Erythroblast (primary cell): ENCODE results near the gene SLC22A4.

Experiments used
- DNase-seq, 2 experiments: peaks; one replicate each; lab custom pipeline; 2025; lab: John Stamatoyannopoulos, UW
- GATA1 ChIP-seq: IDR thresholded peaks from 2 replicates; pipeline ENCODE4 v1.6.1; 2011; ENCODE audit warnings: low read depth, mild to moderate bottlenecking, control low read depth, low read length, moderate library complexity
- POLR2A ChIP-seq: IDR thresholded peaks from 2 replicates; pipeline ENCODE4 v1.6.1; 2011; ENCODE audit warnings: mild to moderate bottlenecking, low read length

The SLC22A4 gene

DNA sequence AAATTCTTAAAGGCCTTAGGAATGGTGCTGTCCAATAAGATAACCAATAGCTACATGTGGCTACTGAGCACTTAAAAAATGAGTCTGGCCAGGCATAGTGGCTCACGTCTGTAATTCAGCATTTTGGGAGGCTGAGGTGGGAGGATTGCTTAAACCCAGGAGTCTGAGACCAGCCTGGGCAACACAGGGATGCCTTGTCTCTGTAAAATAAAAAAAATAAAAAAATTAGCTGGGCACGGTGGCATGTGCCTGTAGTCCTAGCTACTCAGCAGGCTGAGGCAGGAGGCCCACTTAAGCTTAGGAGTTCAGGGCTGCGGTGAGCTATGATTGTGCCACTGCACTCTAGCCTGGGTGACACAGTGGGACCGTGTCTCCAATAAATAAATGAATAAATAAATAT, 74.0 kb downstream of the SLC22A4 start:
- TF ChIP-seq POLR2A (no peak), GATA1 (no peak)
- DNase-seq, result no peak

DNA sequence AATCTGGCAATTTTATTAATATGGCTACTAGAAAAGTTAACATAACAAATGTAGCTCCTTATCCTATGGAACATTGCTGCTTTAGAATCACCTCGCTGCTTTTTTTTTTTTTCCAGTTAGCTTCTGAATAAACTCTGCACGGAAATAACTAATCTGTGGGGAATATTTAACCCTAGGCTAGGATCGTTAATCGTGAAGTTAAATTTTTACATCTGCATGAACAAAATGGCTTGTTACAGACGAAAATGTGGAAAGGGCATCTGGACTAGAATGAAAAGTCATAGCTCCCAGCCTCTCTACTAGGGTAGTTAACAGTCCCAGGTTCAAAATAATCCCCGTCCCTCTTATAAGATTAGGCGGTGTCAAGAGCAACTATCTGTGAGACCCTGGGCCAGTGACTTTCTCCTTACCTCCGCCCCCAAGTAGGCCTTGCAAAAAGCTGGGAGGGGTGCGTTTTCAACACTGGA, 74.8 kb downstream of the SLC22A4 start:
- no peak for TF ChIP-seq POLR2A
- TF ChIP-seq GATA1, result no peak
- DNase-seq, result no peak

DNA sequence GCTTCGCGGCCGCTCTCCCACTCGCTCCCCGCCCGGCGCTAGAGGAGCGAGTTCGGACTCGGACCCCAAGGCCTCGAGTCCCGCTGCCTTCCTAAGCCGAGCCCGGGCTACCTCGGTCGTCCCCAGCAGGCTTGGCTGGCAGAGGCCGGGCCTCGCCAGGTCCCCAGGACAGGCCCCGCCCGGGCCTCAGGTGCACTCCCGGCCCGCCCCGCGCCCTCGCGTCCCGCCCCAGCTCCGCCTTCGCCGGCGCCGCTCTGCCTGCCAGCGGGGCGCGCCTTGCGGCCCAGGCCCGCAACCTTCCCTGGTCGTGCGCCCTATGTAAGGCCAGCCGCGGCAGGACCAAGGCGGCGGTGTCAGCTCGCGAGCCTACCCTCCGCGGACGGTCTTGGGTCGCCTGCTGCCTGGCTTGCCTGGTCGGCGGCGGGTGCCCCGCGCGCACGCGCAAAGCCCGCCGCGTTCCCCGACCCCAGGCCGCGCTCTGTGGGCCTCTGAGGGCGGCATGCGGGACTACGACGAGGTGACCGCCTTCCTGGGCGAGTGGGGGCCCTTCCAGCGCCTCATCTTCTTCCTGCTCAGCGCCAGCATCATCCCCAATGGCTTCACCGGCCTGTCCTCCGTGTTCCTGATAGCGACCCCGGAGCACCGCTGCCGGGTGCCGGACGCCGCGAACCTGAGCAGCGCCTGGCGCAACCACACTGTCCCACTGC, 75.4 kb downstream of the SLC22A4 start, which contains the start of gene SLC22A5:
Gene SLC22A5 (plus strand): TSS at position 237 of the 707 bp plus-strand sequence. CDS start 263 bp downstream, at position 500.
- peak; percentile 79 to 82 for DNase-seq
- TF ChIP-seq POLR2A (peak; percentile 66), GATA1 (no peak)

DNA sequence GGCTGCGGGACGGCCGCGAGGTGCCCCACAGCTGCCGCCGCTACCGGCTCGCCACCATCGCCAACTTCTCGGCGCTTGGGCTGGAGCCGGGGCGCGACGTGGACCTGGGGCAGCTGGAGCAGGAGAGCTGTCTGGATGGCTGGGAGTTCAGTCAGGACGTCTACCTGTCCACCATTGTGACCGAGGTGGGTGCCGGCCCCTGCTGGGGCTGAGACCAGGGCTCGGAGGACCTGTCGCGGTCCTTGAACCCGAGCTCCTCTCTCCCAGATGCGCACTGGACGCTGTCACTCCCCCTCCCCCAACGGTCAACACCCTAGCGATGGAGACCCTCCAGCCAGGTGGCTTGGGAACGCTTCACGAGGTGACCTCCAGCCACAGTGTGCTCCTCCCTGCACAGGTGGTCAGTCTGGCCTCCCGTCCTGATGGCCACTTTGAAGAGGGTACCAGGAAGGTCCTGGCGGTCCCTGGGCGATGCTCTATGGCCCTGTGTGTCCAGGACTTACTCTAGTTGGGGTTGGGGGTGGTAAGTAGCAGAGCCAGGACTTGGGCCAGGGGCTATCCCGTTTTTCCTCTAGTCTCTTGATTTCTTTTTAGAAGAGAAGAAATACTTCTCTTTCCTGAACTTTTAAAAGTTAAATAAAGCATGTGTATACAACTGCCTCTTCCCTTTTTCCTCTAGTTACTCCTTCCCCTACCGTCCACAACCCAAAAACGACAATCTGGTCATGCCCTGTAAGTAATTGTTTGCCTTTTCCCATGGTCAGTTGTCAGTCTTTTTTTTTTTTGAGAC, 76.2 kb downstream of the SLC22A4 start:
- DNase-seq, result no peak
- no peak for TF ChIP-seq GATA1
- no peak for TF ChIP-seq POLR2A

DNA sequence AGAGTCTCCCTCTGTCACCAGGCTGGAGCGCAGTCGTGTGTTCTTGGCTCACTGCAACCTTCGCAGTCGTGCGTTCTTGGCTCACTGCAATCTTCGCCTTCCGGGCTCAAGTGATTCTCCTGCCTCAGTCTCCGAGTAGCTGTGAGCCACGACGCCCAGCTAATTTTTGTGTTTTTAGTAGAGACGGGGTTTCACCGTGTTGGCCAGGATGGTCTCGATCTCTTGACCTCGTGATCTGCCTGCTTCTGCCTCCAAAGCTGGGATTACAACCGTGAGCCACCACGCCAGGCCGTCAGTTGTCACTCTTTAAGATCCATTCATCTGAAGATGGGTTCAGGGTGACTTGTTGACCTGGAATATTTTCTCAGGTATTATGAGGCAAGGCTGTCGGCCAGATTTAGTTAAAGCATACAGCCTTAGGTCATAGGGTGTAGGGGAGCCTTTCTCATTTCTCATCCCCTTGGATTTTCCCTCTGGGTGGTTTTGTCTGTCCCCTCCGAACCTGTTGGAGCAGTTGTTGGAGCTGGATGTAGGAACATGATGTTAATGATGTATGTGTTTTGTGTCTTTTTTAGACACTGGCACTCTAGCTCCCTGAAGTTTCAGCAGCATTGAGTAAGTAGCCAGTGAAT, 76.9 kb downstream of the SLC22A4 start:
- DNase-seq, result no peak
- no peak for TF ChIP-seq GATA1
- no peak for TF ChIP-seq POLR2A

DNA sequence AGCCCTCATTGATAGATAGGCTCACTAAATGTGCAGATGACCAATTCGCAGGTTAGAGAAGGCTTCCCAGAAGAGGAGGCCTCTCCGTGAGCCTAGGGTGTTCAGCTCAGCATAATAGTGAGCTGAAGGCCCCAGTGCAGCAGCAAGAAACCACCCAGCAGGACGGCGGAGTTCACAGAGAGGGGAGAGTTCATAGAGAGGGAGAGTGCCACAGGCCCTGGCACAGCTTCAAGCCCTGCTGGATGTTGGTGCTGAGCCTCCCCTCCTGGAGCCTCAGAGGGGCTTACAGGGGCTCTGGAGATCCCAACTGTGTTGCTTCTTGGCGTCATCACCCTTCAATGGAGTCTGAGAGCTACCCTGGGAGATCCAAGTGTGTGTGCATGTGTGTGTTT, 77.4 kb downstream of the SLC22A4 start:
- no peak for TF ChIP-seq POLR2A
- TF ChIP-seq GATA1, result no peak

DNA sequence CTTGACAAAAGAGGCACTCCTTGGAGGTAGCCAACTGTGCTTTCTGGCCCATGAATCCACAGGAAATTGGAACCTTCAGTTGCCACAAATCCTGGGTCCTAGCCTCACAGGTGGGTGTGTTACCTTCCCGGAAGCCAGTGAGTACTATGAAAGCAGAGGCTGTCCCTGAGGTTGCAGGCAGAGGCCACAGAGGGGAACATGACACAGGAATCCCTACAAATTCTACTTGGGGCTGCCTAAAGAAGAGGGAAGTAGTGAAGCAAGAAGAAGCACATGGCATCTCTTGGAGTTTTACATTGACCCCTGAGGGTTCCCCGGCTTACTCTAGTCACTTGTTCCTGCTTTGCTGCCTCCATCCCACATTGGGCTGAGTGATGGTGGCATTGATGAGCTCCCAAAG, 77.9 kb downstream of the SLC22A4 start:
- no peak for DNase-seq
- TF ChIP-seq GATA1, result no peak

More for the DNA sequence above, 77.4 kb downstream of the SLC22A4 start:
- no peak for DNase-seq

DNA sequence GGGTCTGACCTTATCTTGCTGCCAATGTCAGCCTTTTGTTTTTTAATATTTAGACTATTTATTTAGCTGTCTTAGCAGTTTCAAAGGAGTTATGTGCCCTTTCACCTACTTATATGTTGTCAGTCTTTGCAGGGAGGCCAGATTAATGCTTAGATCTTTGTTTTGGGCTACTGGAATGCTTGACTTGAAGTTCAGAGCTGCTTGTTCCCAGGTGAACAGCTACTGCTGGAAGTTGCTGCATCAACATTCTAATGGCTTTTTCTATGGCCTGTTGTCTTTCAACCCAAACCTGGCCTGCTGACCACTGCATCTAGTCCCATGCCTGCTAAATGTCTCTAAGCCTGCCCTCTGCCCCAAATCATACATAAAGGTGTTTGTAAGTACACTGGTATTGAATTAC, 78.3 kb downstream of the SLC22A4 start:
- DNase-seq, result no peak
- no peak for TF ChIP-seq POLR2A
- TF ChIP-seq GATA1, result no peak

DNA sequence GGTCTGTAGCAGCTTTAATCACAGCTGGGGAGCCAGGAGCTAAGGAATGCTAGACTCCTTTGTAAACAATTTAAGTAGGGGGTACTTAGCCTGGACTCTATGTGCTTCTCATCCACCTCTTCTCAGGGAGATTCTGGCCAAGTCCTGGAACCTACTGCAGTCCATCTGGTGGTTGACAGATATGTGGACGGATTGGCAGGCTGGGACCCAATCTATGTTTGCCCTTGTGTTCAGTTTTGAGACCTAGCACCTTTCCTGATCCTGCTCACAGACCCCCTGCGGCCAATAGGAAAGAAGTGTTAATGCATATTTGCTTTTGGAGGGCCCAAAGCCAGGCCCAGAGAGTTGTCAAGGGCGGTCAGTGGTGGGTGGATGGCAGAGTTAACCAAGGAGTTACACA, 81.8 kb downstream of the SLC22A4 start:
- TF ChIP-seq GATA1 (no peak), POLR2A (no peak)
- no peak for DNase-seq

DNA sequence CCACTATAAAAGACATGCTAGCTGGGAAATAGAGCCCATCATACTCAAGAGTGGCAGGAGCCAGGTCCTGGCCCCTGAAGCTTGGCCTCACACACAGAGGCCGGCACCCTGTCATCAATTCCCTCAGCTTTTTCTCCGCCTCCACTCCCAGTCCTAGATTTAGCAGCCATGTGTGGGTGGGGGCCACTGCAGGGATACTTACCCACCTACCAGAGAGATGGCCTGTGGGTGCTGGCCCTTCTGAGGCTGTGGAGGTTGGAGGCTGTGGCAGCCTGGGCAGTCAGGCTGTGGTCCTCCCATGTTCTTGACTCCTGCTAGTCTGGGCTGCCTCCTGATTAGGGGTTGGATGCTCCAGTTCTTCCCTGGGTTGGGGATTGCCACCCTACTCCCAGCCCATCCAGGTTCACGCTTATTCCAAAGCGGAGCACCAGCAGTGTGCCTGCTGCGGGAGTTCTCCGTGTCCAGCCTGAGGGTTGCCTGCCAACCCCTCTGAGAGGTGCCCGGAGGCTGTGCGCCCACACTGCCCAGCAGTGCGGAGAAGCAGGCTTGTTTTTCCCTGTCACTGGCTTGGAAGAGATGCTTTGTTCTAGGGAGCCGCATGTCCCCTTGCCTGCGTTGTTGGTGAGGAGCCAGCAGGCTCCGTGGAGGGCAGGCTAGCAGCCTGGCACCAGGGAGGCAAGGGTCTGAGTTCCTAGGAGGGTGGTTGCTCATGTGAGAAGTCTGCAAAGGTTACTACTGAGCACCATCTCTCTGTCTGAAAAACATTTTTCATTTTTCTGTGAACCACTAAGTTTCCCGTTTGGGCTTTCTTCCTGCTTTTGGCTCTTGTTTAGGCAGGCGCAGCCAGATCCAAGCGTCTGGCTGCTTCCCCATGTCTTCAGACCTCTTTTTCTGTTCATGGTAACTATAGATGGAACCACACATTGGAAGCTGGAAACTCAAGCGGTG, 82.8 kb downstream of the SLC22A4 start:
- no peak for DNase-seq
- TF ChIP-seq POLR2A, result no peak
- no peak for TF ChIP-seq GATA1

DNA sequence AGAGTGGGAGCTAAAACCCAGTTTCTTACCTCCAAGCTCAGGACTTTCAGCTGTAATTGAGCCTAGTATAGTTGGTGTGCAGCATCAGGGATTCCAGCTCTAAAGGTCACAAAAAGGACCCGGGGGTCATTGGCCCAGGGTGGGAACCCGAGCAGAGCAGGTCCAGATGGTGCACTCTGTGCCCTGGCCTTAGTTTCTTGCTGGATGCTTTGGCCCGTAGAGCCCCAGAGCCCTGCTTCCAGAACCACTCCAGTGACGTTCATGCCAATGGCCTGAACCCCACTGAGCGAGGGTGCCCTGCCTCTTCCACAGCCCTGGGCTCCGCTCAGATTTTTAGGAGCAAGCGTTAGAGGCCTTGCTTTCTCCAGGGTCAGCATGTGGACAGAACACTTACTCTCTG, 83.5 kb downstream of the SLC22A4 start:
- DNase-seq, result no peak
- TF ChIP-seq POLR2A (no peak), GATA1 (no peak)

DNA sequence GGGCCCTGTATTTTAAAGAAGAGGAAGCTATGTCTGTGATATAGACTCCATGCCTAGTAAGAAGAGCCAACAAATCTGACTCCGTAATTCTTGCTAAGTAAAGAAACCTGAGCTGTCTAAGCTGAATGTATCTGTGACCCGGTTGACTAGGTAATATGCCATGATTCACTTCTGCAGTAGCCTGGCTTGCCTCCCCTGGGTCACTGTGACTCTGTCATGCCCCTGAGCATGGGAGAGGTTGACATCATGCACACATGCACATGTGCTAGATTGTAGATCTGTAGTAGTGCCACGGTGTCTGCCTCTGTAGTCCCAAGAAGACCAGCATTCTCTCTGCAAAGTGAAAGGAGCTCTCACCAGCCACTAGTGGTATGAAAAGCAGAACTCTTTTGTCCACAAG, 84.4 kb downstream of the SLC22A4 start:
- no peak for DNase-seq
- no peak for TF ChIP-seq GATA1
- TF ChIP-seq POLR2A, result no peak

DNA sequence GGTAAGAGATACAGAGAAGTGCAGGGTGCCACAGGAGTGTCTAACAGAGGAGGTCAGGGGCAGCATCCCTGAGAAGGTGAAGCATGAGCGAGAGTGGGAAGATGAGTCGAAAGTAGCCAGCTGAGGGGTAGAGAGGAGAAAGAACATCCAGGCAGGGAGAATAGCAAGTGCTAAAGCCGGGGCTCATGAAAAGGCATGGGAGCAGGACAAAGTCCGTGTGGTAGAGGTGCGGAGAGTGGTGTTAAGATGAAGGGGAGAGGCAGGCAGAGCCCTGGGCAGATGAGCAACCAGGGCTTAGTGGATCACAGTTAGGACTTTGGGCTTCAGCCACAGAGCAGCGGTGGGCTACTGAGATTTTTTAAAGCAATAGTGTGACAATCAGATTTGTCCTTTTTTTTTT, 85.9 kb downstream of the SLC22A4 start:
- no peak for DNase-seq
- TF ChIP-seq POLR2A, result no peak
- no peak for TF ChIP-seq GATA1

DNA sequence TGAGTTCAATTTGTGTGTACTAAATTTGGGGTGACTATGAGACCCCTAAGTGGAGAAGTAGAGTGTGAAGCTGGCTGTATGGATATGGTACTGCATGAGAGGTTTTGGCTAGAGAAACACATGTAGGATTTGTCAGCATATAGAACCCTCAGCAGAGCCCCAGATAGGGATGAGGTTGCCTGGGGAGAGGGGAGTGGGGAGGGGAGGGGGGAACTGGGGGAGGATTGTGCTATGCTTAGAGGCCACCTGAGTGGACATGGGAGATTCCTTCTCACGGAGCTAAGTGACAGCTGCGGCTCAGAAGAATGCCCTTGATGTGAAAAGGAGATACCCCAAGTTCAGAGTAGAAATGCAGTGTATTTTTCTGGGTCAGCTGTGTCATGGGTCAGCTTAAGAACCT, 86.5 kb downstream of the SLC22A4 start:
- TF ChIP-seq POLR2A, result no peak
- TF ChIP-seq GATA1, result no peak
- no peak for DNase-seq
